Measurements from ENCODE around the gene EHBP1. TPM values are rescaled to one million over a fixed set of nuclear protein-coding genes. Genes with fewer than 3 reads are reported as not detected.

The EHBP1 gene
- total RNA-seq, 2 donors from 2014 or later, result 22.4 to 22.9 TPM

GRCh38 chr2:62724106-62724505 is 18.6 kb downstream of the EHBP1 start:
- Histone ChIP-seq H3K4me3 (no peak overlapping the region), H3K9me3 (no peaks in the 10 kb centered on the region), H3K4me1 (peaks cover 0 to 14% of the 10 kb centered on the region in 2 donors), H3K27me3 (no peaks in the 10 kb centered on the region), H3K36me3 (no peaks in the 10 kb centered on the region), H3K27ac (no peak overlapping the region)
- no peak for TF ChIP-seq CTCF (IDR thresholded peaks at IDR 0.05)
- DNase-seq (ENCODE audit: low spot score), result no peak

GRCh38 chr2:62724886-62725711 is 19.6 kb downstream of the EHBP1 start:
- Histone ChIP-seq H3K36me3 (no peaks in the 10 kb centered on the region), H3K4me1 (peaks cover 0 to 14% of the 10 kb centered on the region in 2 donors), H3K27ac (no peak overlapping the region), H3K4me3 (no peak overlapping the region), H3K27me3 (no peaks in the 10 kb centered on the region), H3K9me3 (no peaks in the 10 kb centered on the region)
- no peak for DNase-seq (ENCODE audit: low spot score)
- TF ChIP-seq CTCF (IDR thresholded peaks at IDR 0.05), result no peak

GRCh38 chr2:62725712-62726055 is 20.2 kb downstream of the EHBP1 start:
- no peak for DNase-seq (ENCODE audit: low spot score)
- Histone ChIP-seq H3K27me3 (no peaks in the 10 kb centered on the region), H3K4me1 (peaks cover 0 to 14% of the 10 kb centered on the region in 2 donors), H3K27ac (no peak overlapping the region), H3K9me3 (no peaks in the 10 kb centered on the region), H3K36me3 (no peaks in the 10 kb centered on the region), H3K4me3 (no peak overlapping the region)
- TF ChIP-seq CTCF (IDR thresholded peaks at IDR 0.05), result no peak

GRCh38 chr2:62727259-62727867 is 21.9 kb downstream of the EHBP1 start:
- Histone ChIP-seq H3K9me3 (peaks cover 3 to 16% of the 10 kb centered on the region in 2 donors), H3K36me3 (no peaks in the 10 kb centered on the region), H3K27me3 (no peaks in the 10 kb centered on the region), H3K27ac (no peak overlapping the region), H3K4me3 (no peak overlapping the region), H3K4me1 (peaks cover 0 to 14% of the 10 kb centered on the region in 2 donors)
- DNase-seq (ENCODE audit: low spot score), result no peak
- TF ChIP-seq CTCF (IDR thresholded peaks at IDR 0.05), result no peak

- TF ChIP-seq CTCF (IDR thresholded peaks at IDR 0.05), result no peak
- H3K4me1 ChIP-seq, result peaks cover 0 to 14% of the 10 kb centered on the region in 2 donors
- no peaks in the 10 kb centered on the region for H3K36me3 ChIP-seq
- no peaks in the 10 kb centered on the region for H3K27me3 ChIP-seq
- no peak for DNase-seq (ENCODE audit: low spot score)
- H3K27ac ChIP-seq, result no peak overlapping the region
- no peak overlapping the region for H3K4me3 ChIP-seq
- H3K9me3 ChIP-seq, result peaks cover 3 to 19% of the 10 kb centered on the region in 2 donors
These were observed 22.5 kb downstream of the EHBP1 start for GRCh38 chr2:62727876-62728566.

Measured in right atrium auricular region (tissue), 2 donors.